ENCODE measurements around the gene TNIK.

DNA sequence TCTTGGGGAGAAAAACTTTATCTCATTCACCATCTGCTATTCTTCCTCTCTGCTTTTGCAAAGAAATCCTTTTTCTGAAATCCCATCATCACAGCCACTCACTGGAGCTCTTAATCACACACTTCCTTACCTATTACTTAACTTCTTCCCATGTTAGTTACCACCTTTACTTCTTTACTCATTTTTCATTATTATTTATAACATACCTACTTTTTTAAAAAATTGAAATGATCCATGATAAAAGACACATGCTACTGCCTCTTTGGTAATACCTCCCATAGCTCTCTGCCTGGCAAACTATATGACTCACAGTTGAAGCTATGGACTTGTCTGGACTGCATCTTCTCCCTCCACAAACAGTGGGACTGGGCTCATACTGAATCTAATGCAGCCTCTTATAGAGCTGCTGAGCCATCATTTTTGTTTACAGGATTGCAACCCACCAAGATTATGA, 150.3 kb downstream of the TNIK start:
- TF ChIP-seq POLR2AphosphoS5 (IDR thresholded peaks at IDR 0.05; ENCODE audit: low read depth, low read length) = no peak
- no peak for TF ChIP-seq TAF1 (IDR thresholded peaks at IDR 0.05; ENCODE audit: borderline replicate concordance, low read depth, low read length)
- TF ChIP-seq POLR2A (IDR thresholded peaks at IDR 0.05; ENCODE audit: low read depth, low read length) = no peak

Measured in GM12892 (cell line).